CD4-positive, CD25-positive, alpha-beta regulatory T cell (primary cell): Measurements from ENCODE around the gene PLA2R1. TPM values are rescaled to one million over a fixed set of nuclear protein-coding genes. Genes with fewer than 3 reads are reported as not detected.

Experiments used
- ATAC-seq, 2 donors: fragments of 150-1000 bp; cut with Tn5 transposase; one replicate each; pipeline ENCODE4 v1.10.0; 2021; ENCODE audit warnings: low read depth in 2 of 2, moderate number of reproducible peaks in 2 of 2, moderate library complexity in 1 of 2
- DNase-seq, 3 donors: peaks; one replicate each; pipeline versions ENCODE4 v3.0.0 to v3.0.0-alpha.2; 2012 to 2022; ENCODE audit warnings: mixed read lengths in 1 of 3
- H3K27ac ChIP-seq: one replicate; pipeline ENCODE4 v1.7.0; 2013; ENCODE audit warnings: mild to moderate bottlenecking, low read length; ENCODE audit not compliant: insufficient read depth, poor library complexity, severe bottlenecking
- H3K27me3 ChIP-seq: one replicate; pipeline ENCODE4 v1.7.0; 2013; ENCODE audit warnings: low read length; ENCODE audit not compliant: control insufficient read depth, insufficient read depth
- H3K36me3 ChIP-seq: one replicate; pipeline ENCODE4 v1.7.0; 2013; ENCODE audit warnings: mild to moderate bottlenecking, low read length, moderate library complexity; ENCODE audit not compliant: control insufficient read depth, insufficient read depth
- H3K4me1 ChIP-seq: 2 replicates; pipeline ENCODE4 v1.7.0; 2013; ENCODE audit warnings: mild to moderate bottlenecking, low read length; ENCODE audit not compliant: insufficient read depth, control insufficient read depth, poor library complexity, severe bottlenecking
- H3K4me3 ChIP-seq: one replicate; pipeline ENCODE4 v1.7.0; 2013; ENCODE audit warnings: low read depth, mild to moderate bottlenecking, low read length, moderate library complexity
- H3K9me3 ChIP-seq, 2 experiments: 1 replicate in 1 of 2; 2 replicates in 1 of 2; pipeline ENCODE4 v1.7.0; 2013; ENCODE audit warnings: low read length in 2 of 2, mild to moderate bottlenecking in 1 of 2, moderate library complexity in 1 of 2; ENCODE audit not compliant: control insufficient read depth in 2 of 2
- H3K27ac Mint-ChIP-seq, 3 donors: one replicate each; pipeline ENCODE4 v1.8.0; 2020 to 2022; ENCODE audit warnings: mild to moderate bottlenecking in 3 of 3, mixed read lengths in 3 of 3, moderate library complexity in 2 of 3
- H3K27me3 Mint-ChIP-seq: one replicate; pipeline ENCODE4 v1.8.0; 2022; ENCODE audit warnings: mild to moderate bottlenecking, mixed read lengths
- H3K36me3 Mint-ChIP-seq: one replicate; pipeline ENCODE4 v1.8.0; 2020; ENCODE audit warnings: mixed read lengths
- H3K4me1 Mint-ChIP-seq, 4 donors: one replicate each; pipeline ENCODE4 v1.8.0; 2020 to 2022; ENCODE audit warnings: mixed read lengths in 4 of 4, mild to moderate bottlenecking in 1 of 4
- H3K4me3 Mint-ChIP-seq, 4 donors: one replicate each; pipeline ENCODE4 v1.8.0; 2020 to 2022; ENCODE audit warnings: mild to moderate bottlenecking in 4 of 4, mixed read lengths in 4 of 4, moderate library complexity in 3 of 4
- H3K9me3 Mint-ChIP-seq, 7 donors: one replicate each; pipeline ENCODE4 v1.8.0; 2020 to 2022; ENCODE audit warnings: mixed read lengths in 7 of 7, mild to moderate bottlenecking in 3 of 7, moderate library complexity in 2 of 7
- polyA plus RNA-seq, 4 donors: library from polyadenylated mRNA; unstranded; fragments of 300-500 nt; fragmentation: Illumina TruSeq; gene quantifications; one replicate each; pipeline ENCODE4 v1.2.3, GENCODE V29; 2021
- total RNA-seq: library from RNA; stranded (reverse); gene quantifications from one replicate; pipeline ENCODE4 v1.2.3, GENCODE V29; 2022

The PLA2R1 gene
- total and polyA plus RNA-seq, 5 donors from 2014 or later = not detected

- Histone ChIP-seq H3K36me3 (no peaks in the 10 kb centered on the region), H3K27me3 (no peaks in the 10 kb centered on the region), H3K27ac (no peak overlapping the region), H3K4me3 (no peak overlapping the region), H3K4me1 (no peaks in the 10 kb centered on the region), H3K9me3 (peaks cover 4% of the 10 kb centered on the region in 2 experiments)
- Mint-ChIP-seq H3K36me3 (no peaks in the 10 kb centered on the region), H3K4me3 (no peak overlapping the region), H3K4me1 (no peaks in the 10 kb centered on the region), H3K27me3 (peaks cover 20% of the 10 kb centered on the region), H3K9me3 (peaks cover 0 to 8% (median 4%) of the 10 kb centered on the region in 7 donors), H3K27ac (no peak overlapping the region)
- DNase-seq (no peak), ATAC-seq (no peak)
Measured at GRCh38 chr2:160022162-160022561, 40.3 kb downstream of the PLA2R1 start.

DNA sequence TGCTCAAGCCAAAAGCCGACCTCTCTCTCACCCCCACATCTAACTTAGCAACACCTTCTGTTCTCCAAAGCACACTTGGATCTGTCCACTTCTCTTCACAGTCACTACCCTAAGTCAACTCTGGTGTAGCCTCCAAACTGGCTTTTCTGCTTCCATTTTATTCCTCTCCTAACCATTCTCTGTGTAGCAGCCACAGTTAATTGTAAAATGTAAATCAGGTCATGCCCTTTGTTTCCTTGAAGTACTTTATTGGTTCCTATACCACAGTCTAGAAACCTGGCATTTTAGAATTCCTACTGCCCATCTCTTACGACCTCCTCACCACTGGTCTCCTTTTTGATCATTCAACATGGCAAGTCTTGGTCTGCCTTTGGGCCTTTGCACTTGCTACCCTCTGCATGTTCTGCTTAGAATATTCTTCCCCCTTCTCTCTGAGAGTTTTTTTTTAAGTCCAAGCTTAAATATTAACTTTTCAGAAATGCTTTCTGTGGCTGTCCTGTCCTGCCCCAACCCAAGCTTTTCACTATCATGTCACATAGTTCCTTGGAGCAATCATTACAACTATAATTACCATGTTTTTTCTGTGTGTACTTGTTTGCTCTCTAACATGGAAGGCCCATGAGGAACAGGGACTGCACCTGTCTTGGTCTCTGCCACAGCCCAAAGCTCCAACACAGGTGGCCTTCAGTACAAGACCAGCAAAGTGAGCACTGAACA lies 42.9 kb downstream of the PLA2R1 start:
- Mint-ChIP-seq H3K27me3 (peaks cover 14% of the 10 kb centered on the region), H3K4me1 (no peaks in the 10 kb centered on the region), H3K36me3 (no peaks in the 10 kb centered on the region), H3K9me3 (peaks cover 0 to 8% (median 4%) of the 10 kb centered on the region in 7 donors), H3K4me3 (no peak overlapping the region), H3K27ac (no peak overlapping the region)
- Histone ChIP-seq H3K36me3 (no peaks in the 10 kb centered on the region), H3K27me3 (no peaks in the 10 kb centered on the region), H3K9me3 (peaks cover 4% of the 10 kb centered on the region in 2 experiments), H3K4me3 (no peak overlapping the region), H3K27ac (no peak overlapping the region), H3K4me1 (no peaks in the 10 kb centered on the region)
- DNase-seq = no peak
- no peak for ATAC-seq

DNA sequence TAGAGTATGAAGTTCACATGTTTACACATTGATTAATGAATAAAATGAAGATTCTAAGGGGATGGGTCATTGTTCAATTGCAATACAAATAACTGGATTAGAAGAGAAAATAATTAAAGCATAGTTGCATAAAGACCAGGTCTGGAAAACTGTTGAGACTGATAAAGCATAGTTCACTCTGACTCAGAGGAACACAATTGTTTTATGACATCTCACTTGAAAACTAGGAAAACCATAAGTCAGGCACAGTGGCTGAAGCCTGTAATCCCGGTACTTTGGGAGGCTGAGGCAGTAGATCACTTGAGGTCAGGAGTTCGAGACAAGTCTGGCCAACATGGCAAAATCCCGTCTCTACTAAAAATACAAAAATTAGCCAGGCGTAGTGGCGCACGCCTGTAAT lies 46.7 kb downstream of the PLA2R1 start:
- no peak for DNase-seq
- Mint-ChIP-seq H3K36me3 (no peaks in the 10 kb centered on the region), H3K27me3 (peaks cover 15% of the 10 kb centered on the region), H3K9me3 (peaks cover 0 to 4% (median 0%) of the 10 kb centered on the region in 7 donors), H3K4me3 (no peak overlapping the region), H3K27ac (no peak overlapping the region), H3K4me1 (no peaks in the 10 kb centered on the region)
- Histone ChIP-seq H3K27me3 (no peaks in the 10 kb centered on the region), H3K4me1 (no peaks in the 10 kb centered on the region), H3K27ac (no peak overlapping the region), H3K36me3 (no peaks in the 10 kb centered on the region), H3K9me3 (no peaks in the 10 kb centered on the region), H3K4me3 (no peak overlapping the region)
- ATAC-seq = no peak

GRCh38 chr2:160014227-160014626 lies 48.2 kb downstream of the PLA2R1 start:
- Histone ChIP-seq H3K36me3 (no peaks in the 10 kb centered on the region), H3K4me3 (no peak overlapping the region), H3K4me1 (no peaks in the 10 kb centered on the region), H3K27me3 (no peaks in the 10 kb centered on the region), H3K9me3 (no peaks in the 10 kb centered on the region), H3K27ac (no peak overlapping the region)
- H3K4me3 Mint-ChIP-seq = no peak overlapping the region
- peaks cover 0 to 2% (median 0%) of the 10 kb centered on the region in 7 donors for H3K9me3 Mint-ChIP-seq
- peaks cover 12% of the 10 kb centered on the region for H3K27me3 Mint-ChIP-seq
- no peaks in the 10 kb centered on the region for H3K36me3 Mint-ChIP-seq
- ATAC-seq (no peak), DNase-seq (no peak)
- no peak overlapping the region for H3K27ac Mint-ChIP-seq
- H3K4me1 Mint-ChIP-seq = no peaks in the 10 kb centered on the region

GRCh38 chr2:160010361-160011145 lies 51.9 kb downstream of the PLA2R1 start:
- H3K4me3 ChIP-seq = no peak overlapping the region
- H3K4me1 Mint-ChIP-seq = no peaks in the 10 kb centered on the region
- no peak overlapping the region for H3K4me3 Mint-ChIP-seq
- DNase-seq (no peak), ATAC-seq (no peak)
- no peaks in the 10 kb centered on the region for H3K36me3 Mint-ChIP-seq
- H3K27me3 ChIP-seq = no peaks in the 10 kb centered on the region
- no peak overlapping the region for H3K27ac Mint-ChIP-seq
- no peaks in the 10 kb centered on the region for H3K36me3 ChIP-seq
- no peaks in the 10 kb centered on the region for H3K4me1 ChIP-seq
- H3K9me3 Mint-ChIP-seq = peaks cover 0 to 4% (median 0%) of the 10 kb centered on the region in 7 donors
- H3K9me3 ChIP-seq = no peaks in the 10 kb centered on the region
- H3K27ac ChIP-seq = no peak overlapping the region
- peaks cover 16% of the 10 kb centered on the region for H3K27me3 Mint-ChIP-seq

- Mint-ChIP-seq H3K9me3 (peaks cover 0 to 3% (median 0%) of the 10 kb centered on the region in 7 donors), H3K36me3 (no peaks in the 10 kb centered on the region), H3K27ac (no peak overlapping the region), H3K4me1 (no peaks in the 10 kb centered on the region), H3K4me3 (no peak overlapping the region), H3K27me3 (peaks cover 15% of the 10 kb centered on the region)
- ATAC-seq (no peak), DNase-seq (no peak)
- Histone ChIP-seq H3K36me3 (no peaks in the 10 kb centered on the region), H3K4me3 (no peak overlapping the region), H3K9me3 (no peaks in the 10 kb centered on the region), H3K27ac (no peak overlapping the region), H3K4me1 (no peaks in the 10 kb centered on the region), H3K27me3 (no peaks in the 10 kb centered on the region)
Measured at GRCh38 chr2:160007111-160007510, 55.3 kb downstream of the PLA2R1 start.

DNA sequence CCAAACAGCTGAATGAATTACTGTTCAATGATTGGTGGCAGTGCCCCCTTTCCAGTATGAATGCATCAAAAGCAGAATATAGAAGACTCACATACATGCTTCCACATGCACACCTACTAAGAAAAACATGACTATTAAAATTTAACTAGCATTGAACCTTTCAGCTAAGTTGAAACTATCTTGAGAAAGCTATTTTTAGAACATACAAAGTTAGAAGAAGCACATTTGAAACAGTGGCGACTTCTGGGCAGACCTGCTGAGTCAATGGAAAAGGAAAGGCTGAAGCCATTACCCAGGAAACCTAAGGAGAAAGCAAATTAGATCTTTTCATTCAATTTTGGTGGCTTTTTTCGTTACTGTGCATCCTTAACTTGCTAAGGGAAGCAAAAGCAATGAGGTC lies 55.9 kb downstream of the PLA2R1 start:
- H3K27me3 Mint-ChIP-seq = peaks cover 18% of the 10 kb centered on the region
- H3K36me3 ChIP-seq = no peaks in the 10 kb centered on the region
- peaks cover 0 to 3% (median 0%) of the 10 kb centered on the region in 7 donors for H3K9me3 Mint-ChIP-seq
- H3K4me3 Mint-ChIP-seq = no peak overlapping the region
- H3K27me3 ChIP-seq = peaks cover 2% of the 10 kb centered on the region
- ATAC-seq (no peak), DNase-seq (no peak)
- no peaks in the 10 kb centered on the region for H3K9me3 ChIP-seq
- no peaks in the 10 kb centered on the region for H3K4me1 ChIP-seq
- H3K27ac ChIP-seq = no peak overlapping the region
- no peaks in the 10 kb centered on the region for H3K36me3 Mint-ChIP-seq
- no peaks in the 10 kb centered on the region for H3K4me1 Mint-ChIP-seq
- no peak overlapping the region for H3K4me3 ChIP-seq
- H3K27ac Mint-ChIP-seq = no peak overlapping the region
